KMS-11 (cell line): Measurements from ENCODE around the gene ZDHHC5.

Experiments used
- H2AFZ ChIP-seq: fragments of 200-600 bp; sonication (generic); 2 replicates; pipeline ENCODE4 v1.6.1; 2016; ENCODE audit warnings: antibody characterized with exemption, mixed run types, low read depth
- H3K27ac ChIP-seq: fragments of 200-600 bp; sonication (generic); 2 replicates; pipeline ENCODE4 v1.6.1; 2016; ENCODE audit warnings: mild to moderate bottlenecking, mixed run types
- H3K27me3 ChIP-seq: fragments of 200-600 bp; sonication (generic); 2 replicates; pipeline ENCODE4 v1.6.1; 2017; ENCODE audit warnings: mild to moderate bottlenecking, low read depth, mixed run types, moderate library complexity; ENCODE audit not compliant: insufficient read depth
- H3K36me3 ChIP-seq: fragments of 200-600 bp; sonication (generic); 2 replicates; pipeline ENCODE4 v1.6.1; 2017; ENCODE audit warnings: mild to moderate bottlenecking, mixed run types; ENCODE audit not compliant: insufficient read depth
- H3K4me1 ChIP-seq: fragments of 200-600 bp; sonication (generic); 2 replicates; pipeline ENCODE4 v1.6.1; 2016; ENCODE audit warnings: mild to moderate bottlenecking, low read depth, mixed run types; ENCODE audit not compliant: poor library complexity, severe bottlenecking
- H3K4me2 ChIP-seq: fragments of 200-600 bp; sonication (generic); 2 replicates; pipeline ENCODE4 v1.7.0; 2016; ENCODE audit warnings: mild to moderate bottlenecking, mixed run types
- H3K4me3 ChIP-seq: fragments of 200-600 bp; sonication (generic); IDR thresholded peaks from 2 replicates; pipeline ENCODE4 v1.6.1; 2017; ENCODE audit warnings: low read depth, low read length, mixed read lengths; ENCODE audit not compliant: insufficient read depth
- H3K79me2 ChIP-seq: fragments of 200-600 bp; sonication (generic); 2 replicates; pipeline ENCODE4 v1.6.1; 2016; ENCODE audit warnings: low read depth, mixed run types; ENCODE audit not compliant: insufficient read depth
- H3K9ac ChIP-seq: fragments of 200-600 bp; sonication (generic); 2 replicates; pipeline ENCODE4 v1.6.1; 2016; ENCODE audit warnings: mild to moderate bottlenecking, mixed run types
- H4K20me1 ChIP-seq: fragments of 200-600 bp; sonication (generic); 2 replicates; pipeline ENCODE4 v1.6.1; 2016; ENCODE audit warnings: mild to moderate bottlenecking, mixed run types; ENCODE audit not compliant: insufficient read depth
- CTCF ChIP-seq: fragments of 200-600 bp; sonication (generic); conservative IDR thresholded peaks from 2 replicates; pipeline ENCODE4 v1.6.1; 2017; ENCODE audit warnings: low read depth, mild to moderate bottlenecking, antibody characterized with exemption, low read length, moderate library complexity, mixed read lengths

The ZDHHC5 gene

GRCh38 chr11:57745206-57745605 lies 77.3 kb downstream of the ZDHHC5 start:
- Histone ChIP-seq H3K36me3 (no peaks in the 10 kb centered on the region; the same call in 1 of the 2 replicates), H3K27ac (no peak overlapping the region)

GRCh38 chr11:57746920-57747319 lies 79.0 kb downstream of the ZDHHC5 start:
- Histone ChIP-seq H3K4me3 (no peak overlapping the region), H3K79me2 (0 out of 2 replicates have a peak, but pooled peaks cover 10% of the 10 kb centered on the region), H3K9ac (no peak overlapping the region), H4K20me1 (no peaks in the 10 kb centered on the region), H3K4me2 (no peak overlapping the region), H3K36me3 (no peaks in the 10 kb centered on the region; the same call in 1 of the 2 replicates), H2AFZ (no peak overlapping the region), H3K4me1 (peaks cover 7% of the 10 kb centered on the region), H3K27ac (no peak overlapping the region), H3K27me3 (no peaks in the 10 kb centered on the region)
- TF ChIP-seq CTCF, result no peak

More at GRCh38 chr11:57745206-57745605, 77.3 kb downstream of the ZDHHC5 start:
- Histone ChIP-seq H3K4me3 (no peak overlapping the region), H3K9ac (no peak overlapping the region), H3K4me2 (no peak overlapping the region), H3K4me1 (peaks cover 7% of the 10 kb centered on the region), H4K20me1 (no peaks in the 10 kb centered on the region), H2AFZ (no peak overlapping the region), H3K79me2 (0 out of 2 replicates have a peak, but pooled peaks cover 12% of the 10 kb centered on the region), H3K27me3 (no peaks in the 10 kb centered on the region)
- no peak for TF ChIP-seq CTCF
